GM19238 (cell line): ENCODE data around the gene AHCYL1.
"Not testable (repeated sequence)": the region's sequence is repeated elsewhere in the genome, so short reads cannot be mapped to it uniquely, and the experiment has no call there.

Experiments used
- DNase-seq: peaks from one replicate; pipeline ENCODE4 v3.0.0; 2011; ENCODE audit warnings: low spot score; ENCODE audit not compliant: insufficient read length

AHCYL1 gene

DNA sequence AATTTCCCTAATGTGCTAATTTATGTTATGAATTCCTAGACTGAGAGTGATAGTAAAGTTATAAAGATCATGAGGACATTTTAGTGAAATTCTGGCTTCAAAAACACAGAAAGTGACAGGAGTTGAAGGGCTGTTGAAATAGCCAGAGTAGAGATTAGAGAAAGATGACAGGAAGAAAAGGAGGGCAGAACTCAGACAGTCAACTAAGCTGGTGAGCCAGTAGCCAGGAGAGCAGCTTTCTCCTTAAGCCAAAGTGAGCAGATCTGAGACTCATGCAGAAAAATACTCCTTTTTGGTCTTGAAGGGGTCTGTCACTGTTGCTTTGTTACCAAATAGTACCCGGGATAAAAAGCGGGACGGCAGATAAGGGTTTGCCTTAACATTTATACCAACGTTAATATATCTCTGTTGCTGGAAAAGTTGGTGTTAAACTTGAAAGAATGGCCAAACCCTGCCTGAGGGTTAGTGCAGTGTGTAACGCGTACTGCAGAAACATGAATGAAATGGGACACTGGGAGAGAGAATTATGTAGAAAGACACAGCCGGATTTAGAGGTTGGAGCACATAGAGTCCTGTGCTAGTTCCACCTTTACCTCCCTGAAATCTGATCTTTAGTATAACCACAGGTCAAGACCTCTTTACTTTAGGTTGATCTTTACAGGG lies 12.8 kb downstream of the AHCYL1 start:
- no peak for DNase-seq

DNA sequence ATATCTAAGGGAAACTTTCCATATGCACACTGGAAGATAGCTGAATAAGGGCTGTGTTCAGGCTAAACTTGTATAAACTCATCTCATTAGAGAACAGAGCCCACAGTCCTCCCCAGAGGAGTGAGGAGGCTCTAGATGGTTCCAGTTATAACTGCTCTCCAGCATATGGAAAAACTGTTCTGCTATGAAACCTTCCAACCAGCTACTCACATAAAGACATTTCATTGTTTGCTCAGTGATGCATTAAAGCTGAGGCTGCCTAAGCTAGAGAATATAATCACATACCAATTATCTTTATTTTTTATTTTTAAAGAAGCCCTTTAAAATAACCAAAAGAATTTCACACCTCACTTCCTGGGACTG lies 13.3 kb downstream of the AHCYL1 start:
- no peak for DNase-seq

DNA sequence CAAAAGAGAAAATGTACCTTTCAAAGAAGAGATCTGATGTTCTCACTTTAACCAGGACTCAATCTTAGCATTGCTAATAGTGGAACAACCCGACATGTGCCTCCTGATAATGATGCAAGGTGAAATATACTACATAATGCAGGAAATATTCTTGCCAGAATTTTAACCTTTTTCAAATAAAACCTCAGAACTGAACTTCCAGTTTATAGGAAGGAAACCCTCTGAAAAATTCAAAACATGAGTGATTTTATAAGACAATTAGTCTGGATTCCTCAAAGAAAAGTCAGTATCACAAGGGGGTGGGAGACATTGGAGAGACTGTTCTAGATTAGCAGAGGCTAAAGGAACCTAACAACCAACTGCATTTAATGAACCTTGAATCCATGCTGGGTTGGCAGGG lies 18.1 kb downstream of the AHCYL1 start:
- no peak for DNase-seq

DNA sequence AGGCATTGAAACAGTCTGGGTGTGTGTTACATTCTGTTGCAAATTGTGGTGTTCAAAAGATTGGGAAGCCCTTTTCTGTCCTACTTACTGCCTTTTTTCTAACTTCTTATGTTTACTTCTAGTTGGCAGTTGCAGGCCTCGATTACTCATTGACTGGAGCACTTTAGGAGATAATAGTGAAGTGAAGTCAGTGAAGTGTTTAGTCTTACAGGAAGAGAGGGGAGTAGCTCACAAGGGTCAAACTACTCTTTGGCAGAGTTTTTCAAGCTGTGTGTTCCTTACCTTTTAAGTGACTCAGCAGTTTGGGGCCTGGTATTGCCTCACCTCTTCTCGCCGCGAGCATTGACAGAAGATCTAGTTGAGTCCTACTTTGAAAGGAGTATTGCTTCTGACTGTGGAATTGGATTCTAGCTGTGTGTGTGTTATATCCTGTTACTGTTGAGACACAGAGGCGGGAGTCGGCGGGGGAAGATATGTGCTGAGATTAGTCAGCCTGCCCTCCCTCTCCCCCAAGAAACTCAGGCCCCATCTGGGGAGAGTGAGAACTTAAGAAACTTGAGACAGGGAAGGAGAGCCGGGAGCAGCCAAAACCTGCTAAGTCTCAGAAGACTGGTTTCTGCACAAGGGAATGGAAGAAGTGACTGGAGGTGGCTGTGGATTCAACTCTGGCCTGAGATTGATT lies 19.3 kb downstream of the AHCYL1 start:
- DNase-seq, result peak; percentile 18

DNA sequence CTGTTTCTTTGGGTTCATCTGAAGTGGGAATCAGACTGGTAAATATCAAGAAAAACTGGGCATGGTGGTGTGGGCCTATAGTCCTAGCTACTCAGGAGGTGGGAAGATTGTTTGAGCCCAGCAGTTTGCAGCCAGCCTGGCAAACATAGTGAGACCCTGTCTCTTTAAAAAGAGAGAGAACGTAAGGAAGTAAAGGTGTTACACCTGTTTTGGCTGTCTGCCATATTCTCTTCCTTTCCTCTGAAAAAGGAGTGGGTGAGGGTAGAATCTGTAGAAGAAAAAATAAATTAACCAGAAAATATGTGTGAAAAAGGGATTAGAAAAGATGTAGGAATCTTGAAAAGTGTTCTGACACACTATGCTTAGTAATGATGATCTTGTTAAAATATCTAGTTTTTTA lies 20.0 kb downstream of the AHCYL1 start:
- no peak for DNase-seq

DNA sequence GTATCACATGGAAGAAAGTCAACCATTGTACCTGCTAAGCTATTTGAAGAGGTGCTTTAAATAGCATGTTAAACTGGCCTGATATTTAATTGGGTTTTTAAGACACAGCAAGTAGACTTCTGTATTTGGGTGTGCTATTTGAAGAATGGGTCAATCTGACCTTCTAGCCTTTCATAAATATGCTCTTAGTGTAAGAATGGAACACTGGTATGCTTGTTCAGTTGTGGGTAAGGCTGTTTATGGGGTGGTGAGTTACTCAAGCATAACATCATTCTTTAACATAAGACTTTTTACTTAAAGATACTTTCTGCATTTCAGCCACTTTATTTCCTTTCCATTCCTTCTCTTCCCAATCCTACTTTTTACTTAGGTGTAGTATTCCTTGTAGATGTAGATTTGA lies 21.4 kb downstream of the AHCYL1 start:
- no peak for DNase-seq

DNA sequence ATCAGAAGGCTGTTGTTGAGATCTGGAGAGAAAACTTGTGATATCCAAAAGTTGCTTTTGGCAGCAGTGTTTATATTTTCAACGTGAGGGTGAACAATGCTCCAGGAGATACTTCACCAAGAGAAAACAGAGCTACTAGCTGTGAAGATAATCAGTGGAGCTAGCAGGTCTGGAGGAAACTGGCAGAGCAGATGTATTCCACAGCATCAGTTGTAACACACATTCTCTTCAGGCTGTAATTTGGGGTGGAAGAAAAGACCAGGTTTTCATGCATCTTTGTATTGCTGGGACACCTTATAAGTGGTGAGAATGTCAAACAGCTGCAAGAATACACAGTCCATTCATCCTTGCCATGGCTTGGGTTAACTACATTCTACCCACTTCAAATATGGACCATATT lies 22.0 kb downstream of the AHCYL1 start:
- DNase-seq, result no peak

DNA sequence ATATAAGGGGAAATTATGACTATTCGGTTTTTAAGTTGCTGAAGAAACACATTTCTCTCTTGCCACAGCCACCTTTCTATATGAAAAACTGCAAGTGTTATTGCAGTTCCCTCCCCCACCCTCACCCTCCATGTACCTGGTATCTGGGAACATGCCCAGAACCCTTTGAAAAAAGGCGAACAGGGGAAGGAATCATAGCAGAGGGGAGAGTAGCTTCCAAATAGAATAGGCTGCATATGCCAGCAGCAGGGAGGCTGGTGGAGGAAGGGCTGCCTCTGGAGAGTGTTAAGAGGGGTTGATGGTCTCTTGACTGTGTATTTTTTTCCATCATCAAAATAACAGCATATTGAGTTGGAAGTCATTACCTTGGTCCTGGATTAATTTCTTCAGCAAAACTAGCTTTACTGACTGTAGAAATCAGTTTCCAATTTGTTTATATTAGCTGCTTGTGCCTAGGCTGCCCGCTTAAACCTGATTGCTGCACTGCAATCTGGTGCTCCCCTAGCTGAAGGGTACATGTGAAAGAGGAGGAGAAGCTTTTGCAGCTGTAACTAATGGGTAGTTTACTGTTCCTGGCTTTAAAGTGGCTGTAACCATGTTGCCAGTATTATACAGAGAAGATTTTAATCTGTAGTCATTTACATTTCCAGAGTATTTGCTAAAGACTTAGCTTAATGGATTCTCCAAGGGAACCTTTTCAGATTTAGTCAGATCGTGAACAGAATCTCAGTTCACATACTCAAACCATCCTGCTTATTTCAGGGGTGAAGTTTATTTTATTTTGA lies 22.7 kb downstream of the AHCYL1 start:
- no peak for DNase-seq

DNA sequence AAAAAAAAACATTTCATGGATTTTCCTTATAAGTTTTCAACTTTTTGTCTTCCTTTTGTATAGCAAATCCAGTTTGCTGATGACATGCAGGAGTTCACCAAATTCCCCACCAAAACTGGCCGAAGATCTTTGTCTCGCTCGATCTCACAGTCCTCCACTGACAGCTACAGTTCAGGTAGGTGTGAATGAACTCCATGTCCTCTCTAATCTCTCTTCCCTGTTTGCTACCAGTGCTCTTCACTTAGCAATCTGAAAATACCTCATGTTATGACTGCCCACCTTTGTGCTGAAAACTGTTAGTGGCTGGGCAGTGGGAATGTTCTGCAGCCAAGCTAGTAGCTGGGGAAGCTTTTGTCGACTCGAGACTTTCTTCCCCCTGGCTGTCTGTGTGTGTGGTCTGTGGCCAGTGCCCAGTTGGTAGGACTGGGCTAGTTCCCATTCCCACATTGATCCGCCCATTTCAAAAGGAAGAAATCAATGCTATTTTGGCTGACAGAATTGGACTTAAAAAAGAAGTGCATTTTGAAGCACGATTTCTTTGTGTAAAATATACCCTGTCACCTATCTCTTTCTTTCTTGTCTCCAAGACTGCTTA lies 24.5 kb downstream of the AHCYL1 start:
- DNase-seq, result no peak

DNA sequence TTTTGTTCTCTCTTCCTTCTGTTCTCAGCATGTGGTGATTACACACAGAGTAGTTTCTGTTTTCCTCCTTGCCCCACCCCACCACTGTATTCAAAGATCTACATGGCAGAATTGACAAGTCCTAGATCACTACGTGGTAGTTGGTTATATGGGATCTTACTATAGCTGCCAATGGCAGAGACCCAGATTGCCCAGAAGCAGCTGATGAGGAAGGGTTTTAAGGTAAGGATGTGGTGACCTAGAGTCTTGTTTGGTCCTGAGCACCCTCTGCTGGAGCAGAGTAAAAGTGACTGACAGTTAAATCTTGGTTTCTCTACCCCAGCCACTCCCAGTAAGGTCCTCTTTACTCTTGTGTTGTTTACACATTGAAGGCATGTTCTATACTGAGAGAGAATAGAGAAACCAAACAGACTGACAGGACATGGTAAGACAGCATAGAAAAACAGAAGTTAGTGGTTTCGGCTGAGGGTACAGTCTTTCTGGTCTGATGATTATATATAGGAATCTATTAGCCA lies 27.0 kb downstream of the AHCYL1 start:
- peak; percentile 70 for DNase-seq

DNA sequence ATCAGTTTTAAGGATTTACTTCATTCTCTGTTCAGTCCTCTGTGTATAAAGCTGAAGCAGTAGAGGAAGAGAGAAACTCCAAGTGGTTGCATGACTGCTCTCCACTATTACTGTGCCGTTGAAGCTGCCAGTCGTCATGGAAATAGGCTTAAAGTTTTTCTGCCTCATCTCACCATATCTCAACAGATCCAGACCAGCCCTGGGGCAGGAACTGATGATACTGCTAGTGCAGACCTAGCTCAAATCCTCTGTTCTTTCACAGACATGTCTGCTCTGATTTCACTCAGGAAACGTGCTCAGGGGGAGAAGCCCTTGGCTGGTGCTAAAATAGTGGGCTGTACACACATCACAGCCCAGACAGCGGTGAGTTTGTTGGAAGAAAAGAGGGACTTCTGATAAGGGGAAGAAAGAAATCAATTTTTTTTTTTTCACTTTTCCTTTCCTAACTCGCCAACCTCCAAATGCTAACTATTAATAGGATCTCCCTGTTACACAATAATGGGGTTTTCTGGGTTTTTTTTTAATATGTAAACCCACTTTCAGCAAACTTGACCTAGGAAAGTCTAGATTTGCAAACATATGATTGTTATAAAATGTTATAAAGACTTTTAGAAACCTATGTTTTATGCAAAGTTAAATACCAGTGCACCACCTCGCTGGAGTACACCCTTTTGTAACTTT lies 27.7 kb downstream of the AHCYL1 start:
- peak; percentile 33 for DNase-seq

DNA sequence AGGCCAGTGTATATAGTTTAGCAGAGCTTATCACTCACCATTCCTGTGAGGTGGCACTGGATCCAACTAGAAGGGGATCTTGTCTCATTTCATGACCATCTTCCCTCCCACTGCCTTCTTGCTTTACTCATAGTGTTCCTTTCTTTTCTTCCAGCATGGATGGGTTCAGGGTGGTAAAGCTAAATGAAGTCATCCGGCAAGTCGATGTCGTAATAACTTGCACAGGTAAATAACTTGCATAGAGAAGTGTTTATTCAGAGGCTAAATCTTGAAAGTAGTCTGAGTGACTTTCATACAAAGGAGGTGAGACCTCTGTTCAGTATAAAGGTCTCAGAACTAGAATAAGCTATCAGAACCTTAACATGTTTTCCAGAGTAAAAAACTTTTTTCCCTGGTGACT lies 33.2 kb downstream of the AHCYL1 start:
- DNase-seq, result no peak

DNA sequence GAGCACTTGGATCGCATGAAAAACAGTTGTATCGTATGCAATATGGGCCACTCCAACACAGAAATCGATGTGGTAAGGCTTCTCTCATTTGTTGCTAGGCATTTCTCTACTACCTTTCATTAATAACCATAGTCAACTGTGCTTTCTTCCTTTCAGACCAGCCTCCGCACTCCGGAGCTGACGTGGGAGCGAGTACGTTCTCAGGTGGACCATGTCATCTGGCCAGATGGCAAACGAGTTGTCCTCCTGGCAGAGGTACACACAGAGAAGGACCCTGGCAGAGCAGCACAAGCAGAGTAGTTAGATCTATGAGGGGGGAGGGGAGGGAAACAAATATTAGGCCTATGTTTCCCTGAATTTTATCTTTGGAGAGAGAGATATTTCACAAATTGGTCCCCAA lies 33.8 kb downstream of the AHCYL1 start:
- no peak for DNase-seq

DNA sequence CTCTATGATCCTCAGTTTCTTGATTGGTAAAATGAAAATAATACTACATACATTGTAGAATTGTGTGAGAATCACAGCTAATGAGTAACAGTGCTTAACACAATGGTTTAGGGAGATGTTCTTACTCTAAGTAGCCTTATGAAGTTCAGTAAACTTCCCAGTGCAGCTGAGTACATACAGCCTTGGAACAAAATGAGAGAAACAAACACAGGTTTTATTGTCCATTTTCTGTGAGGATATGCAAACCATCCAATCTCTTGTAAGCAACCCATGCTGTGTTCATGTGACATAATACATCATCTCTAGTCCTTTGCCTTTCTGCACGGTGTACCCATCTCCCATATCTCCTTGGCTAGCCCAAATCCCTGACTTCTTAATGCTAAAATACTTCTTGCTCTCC lies 35.2 kb downstream of the AHCYL1 start:
- DNase-seq, result no peak

DNA sequence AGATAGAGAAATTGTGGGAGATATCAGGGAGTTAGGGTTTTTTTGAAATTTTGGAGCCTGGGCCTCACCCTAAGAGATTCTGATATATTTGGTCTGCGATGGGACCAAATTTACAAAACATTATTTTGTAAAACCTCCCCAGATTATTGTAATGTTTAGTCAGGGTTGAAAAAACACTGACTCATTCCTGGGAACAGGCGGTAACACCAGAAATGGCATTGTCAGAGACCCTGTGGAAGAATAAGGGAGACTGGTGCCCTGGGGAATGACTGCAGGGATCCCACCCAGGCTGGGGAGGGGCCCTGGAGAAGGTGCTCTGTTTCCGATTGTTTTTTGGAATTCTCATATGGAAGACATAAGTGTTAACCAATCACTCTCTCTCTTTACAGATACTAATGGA lies 36.7 kb downstream of the AHCYL1 start:
- DNase-seq, result no peak

DNA sequence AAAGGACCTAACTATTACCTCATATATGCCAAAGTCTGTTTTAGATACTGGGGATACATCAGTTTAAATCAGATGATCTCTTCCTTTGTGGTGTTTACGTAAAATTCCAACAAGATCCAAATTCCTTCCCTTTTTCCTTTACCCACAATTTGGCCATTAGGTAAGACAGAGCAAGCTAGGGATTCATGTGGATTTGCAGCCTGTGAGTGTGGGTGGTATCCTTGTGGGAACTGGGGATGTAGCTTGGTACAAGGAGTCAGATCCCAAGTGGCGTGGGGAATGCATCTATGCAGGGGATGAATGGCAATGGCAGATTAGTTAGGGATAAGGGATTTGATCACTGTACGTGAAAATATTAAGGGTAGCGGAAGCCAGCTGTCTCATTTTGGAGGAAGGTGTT lies 40.0 kb downstream of the AHCYL1 start:
- no peak for DNase-seq

DNA sequence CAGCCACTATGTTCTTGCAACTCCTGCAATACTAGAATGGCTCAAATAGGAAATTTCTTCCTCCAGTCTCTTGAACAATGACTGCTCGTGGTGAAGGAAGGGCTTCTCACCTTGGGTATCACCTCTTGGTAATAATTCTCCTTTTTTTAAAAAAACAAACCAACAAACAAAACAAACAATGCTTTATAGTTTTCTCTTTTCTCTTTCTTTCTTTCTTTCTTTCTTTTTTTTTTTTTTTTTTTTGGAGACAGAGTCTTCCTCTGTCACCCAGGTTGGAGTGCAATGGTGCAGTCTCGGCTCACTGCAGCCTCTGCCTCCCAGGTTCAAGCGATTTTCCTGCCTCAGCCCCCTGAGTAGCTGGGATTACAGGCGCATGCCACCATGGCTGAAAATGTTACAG lies 46.1 kb downstream of the AHCYL1 start:
- not testable (repeated sequence) for DNase-seq

DNA sequence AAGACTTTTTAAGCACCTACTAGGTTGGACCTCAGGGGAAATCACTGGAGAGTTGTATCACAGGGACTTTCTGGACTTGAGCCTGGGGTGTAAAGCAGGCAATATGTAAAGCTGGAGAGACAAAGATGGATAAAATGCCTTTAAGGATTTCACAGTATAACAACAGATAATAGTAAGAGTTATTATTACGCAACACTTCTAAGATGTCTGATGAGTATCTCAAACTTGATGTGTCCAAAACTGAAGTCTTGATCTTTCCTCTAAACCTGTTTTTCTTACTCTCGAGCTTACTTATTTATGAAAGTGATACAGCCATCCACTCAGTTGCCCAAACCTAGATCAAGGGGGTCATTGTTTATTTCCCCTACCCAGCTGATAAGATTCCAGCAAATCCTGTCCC lies 47.8 kb downstream of the AHCYL1 start:
- DNase-seq, result no peak

DNA sequence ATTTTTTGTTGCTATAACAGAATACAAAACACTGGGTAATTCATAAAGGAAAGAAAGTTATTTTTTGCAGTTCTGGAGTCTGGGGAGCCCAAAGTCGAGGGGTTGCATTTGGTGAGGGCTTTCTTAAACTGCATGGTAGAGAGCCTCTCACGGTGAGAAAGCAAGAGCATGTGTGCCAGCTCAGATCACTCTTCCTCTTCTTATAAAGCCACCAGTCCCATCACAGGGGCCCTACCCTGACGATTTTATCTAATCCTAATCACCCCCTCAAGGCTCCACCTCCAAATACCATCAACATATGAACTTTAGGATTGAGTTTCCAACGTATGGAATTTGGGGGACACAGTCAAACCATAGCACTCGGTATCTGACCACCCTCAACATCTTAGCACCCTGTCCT lies 48.9 kb downstream of the AHCYL1 start:
- no peak for DNase-seq

DNA sequence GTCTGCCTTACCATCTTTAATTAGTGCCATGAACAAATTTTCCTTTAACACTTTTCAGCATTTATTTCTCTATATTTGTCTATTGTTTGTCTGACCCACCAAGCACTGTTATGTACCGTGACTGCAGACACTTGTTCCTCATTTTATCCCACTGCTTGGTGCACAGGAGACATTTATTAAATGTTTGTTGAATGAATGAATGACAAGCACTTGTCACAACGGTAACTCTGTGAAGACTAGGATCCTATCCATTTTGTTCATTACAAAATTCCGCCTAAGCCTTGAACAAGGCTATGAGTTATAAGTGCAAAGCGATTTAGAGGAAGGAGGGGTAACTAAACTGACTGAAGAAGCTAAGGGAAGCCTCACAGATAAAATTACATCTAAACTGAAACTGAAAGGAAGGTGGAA lies 49.5 kb downstream of the AHCYL1 start:
- DNase-seq, result no peak

DNA sequence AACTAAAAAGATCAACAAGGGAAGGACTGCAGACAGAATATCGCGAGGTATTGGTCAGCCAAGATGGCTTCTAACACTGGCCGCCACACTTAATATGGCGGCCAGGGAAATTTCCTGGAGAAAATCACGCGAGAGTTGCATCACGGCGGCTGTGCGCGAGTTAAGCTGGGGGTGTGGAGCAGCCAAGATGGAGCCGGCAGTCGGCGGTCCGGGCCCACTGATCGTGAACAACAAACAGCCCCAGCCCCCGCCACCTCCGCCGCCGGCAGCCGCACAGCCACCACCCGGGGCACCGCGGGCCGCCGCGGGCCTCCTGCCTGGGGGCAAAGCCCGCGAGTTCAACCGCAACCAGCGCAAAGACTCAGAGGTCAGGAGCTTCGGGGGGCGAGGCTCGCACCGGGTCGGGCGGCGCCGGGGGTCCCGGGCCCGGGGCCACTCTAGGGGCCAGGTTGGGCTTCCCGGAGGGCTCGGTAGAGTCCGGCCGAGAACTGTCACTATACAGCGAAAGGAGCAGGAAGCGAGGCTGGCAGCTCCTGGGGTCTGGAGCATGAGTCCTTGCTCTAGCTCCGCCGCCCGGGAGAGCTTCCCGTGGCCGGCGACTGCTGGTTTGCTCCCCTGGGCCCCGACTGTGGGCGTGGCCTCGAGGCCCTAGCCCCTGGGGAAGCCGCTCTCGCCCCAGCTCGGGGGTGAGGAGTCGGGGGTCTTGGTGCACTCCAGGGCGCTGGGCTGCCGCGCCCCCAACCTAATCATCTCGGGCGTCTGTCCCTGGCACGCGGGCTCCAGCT lies 50.1 kb downstream of the AHCYL1 start, which contains the start of gene STRIP1:
Gene STRIP1, plus strand, starts transcription at position 174 of the 785 bp plus-strand sequence. Its CDS starts 14 bp downstream, at position 188.
- peak; percentile 77 for DNase-seq
